ENCODE data around the gene C11orf97. TPM values are rescaled to one million over a fixed set of nuclear protein-coding genes. Genes with fewer than 3 reads are reported as not detected.

The C11orf97 gene
- total RNA-seq, 1 experiment from 2014 or later = not detected

- in situ Hi-C loops (cut with HindIII; ENCODE audit: low pct_unique_long_range_greater_than_20kb, low sequenced_read_pairs) = no loop called here
- no TSS peak for BruUV-seq (replicated peaks)
Measured at GRCh38 chr11:94524341-94524740, 12.1 kb downstream of the C11orf97 start.

DNA sequence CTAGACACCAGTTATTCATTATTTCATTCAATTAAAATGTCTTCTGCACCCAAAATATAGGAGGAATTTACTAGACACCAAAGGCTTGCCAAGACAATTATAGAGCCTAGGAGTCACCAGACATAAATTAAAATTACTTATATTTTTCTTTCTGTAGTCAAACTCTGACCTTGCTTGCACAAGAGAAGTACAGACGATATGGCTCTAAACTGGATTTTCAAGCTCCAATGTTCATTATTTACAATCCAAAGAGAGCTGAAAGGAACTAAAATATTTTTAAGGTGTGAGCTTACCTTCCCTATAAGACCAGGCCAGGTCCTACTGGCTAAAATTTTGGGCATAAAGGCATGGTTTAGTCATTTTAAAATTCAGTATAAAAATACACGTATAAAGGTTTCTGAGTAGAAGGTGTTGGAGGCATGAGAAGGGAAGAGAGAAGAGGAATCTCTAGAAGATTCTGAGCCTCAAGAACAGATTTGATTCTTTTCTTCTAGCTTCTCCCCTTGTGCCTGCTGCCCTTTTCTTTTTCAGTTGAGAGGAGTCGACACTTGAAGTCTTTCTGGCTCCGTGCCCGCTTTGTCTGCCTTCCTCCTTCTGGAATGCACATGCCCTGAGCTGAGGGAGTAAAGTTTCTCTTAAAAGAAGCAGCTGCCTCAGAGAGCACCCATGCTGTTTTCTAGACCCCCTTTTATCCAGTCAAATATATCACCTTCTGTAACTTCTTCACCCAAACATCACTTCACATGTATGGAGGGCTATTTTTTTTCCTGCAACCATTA is 13.5 kb downstream of the C11orf97 start:
- in situ Hi-C loops (cut with HindIII; ENCODE audit: low pct_unique_long_range_greater_than_20kb, low sequenced_read_pairs) = no loop called here
- POLR2A ChIA-PET = no interaction called here
- intact Hi-C loops (cut with micrococcal nuclease; ENCODE audit: unreplicated experiment) = no loop called here
- H3K9me3 ChIP-seq (ENCODE audit: control insufficient read depth, insufficient read depth, low read depth, low read length) = no peaks in the 10 kb centered on the region
- BruUV-seq (replicated peaks) = no TSS peak
- no peaks in the 10 kb centered on the region for H3K4me1 ChIP-seq (ENCODE audit: control insufficient read depth, insufficient read depth, low read length)
- no peak overlapping the region for H3K4me3 ChIP-seq (ENCODE audit: low read depth in 2 of 2, low read length in 2 of 2)
- TF ChIP-seq, protein P1, sequence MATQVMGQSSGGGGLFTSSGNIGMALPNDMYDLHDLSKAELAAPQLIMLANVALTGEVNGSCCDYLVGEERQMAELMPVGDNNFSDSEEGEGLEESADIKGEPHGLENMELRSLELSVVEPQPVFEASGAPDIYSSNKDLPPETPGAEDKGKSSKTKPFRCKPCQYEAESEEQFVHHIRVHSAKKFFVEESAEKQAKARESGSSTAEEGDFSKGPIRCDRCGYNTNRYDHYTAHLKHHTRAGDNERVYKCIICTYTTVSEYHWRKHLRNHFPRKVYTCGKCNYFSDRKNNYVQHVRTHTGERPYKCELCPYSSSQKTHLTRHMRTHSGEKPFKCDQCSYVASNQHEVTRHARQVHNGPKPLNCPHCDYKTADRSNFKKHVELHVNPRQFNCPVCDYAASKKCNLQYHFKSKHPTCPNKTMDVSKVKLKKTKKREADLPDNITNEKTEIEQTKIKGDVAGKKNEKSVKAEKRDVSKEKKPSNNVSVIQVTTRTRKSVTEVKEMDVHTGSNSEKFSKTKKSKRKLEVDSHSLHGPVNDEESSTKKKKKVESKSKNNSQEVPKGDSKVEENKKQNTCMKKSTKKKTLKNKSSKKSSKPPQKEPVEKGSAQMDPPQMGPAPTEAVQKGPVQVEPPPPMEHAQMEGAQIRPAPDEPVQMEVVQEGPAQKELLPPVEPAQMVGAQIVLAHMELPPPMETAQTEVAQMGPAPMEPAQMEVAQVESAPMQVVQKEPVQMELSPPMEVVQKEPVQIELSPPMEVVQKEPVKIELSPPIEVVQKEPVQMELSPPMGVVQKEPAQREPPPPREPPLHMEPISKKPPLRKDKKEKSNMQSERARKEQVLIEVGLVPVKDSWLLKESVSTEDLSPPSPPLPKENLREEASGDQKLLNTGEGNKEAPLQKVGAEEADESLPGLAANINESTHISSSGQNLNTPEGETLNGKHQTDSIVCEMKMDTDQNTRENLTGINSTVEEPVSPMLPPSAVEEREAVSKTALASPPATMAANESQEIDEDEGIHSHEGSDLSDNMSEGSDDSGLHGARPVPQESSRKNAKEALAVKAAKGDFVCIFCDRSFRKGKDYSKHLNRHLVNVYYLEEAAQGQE (IDR thresholded peaks at IDR 0.05; ENCODE audit: insufficient read depth in 1 of 2, low read depth in 2 of 2, low read length in 1 of 2) = no peak
- TF ChIP-seq TCF7L2 (IDR thresholded peaks at IDR 0.05; ENCODE audit: low read depth, low read length) = no peak
- CTCF ChIA-PET = interaction anchor here (0.6 kb wide), 1 partner anchor 219 kb away, joined by 5 read pairs; no protein-coding TSS in a partner anchor
- H3K27me3 ChIP-seq (ENCODE audit: control insufficient read depth, insufficient read depth, low read length) = peaks cover 5% of the 10 kb centered on the region; the same call in 1 of the 2 replicates
- H3K36me3 ChIP-seq (ENCODE audit: control insufficient read depth, insufficient read depth, low read length) = no peaks in the 10 kb centered on the region
- no peak overlapping the region for H3K27ac ChIP-seq (ENCODE audit: low read length)
- DNase-seq (ENCODE audit: low read depth, low spot score) (no peak), ATAC-seq (no peak)

More at GRCh38 chr11:94524341-94524740, 12.1 kb downstream of the C11orf97 start:
- no peaks in the 10 kb centered on the region for H3K36me3 ChIP-seq (ENCODE audit: control insufficient read depth, insufficient read depth, low read length)
- DNase-seq (ENCODE audit: low read depth, low spot score) (no peak), ATAC-seq (no peak)
- intact Hi-C loops (cut with micrococcal nuclease; ENCODE audit: unreplicated experiment) = no loop called here
- peaks cover 5% of the 10 kb centered on the region; the same call in 1 of the 2 replicates for H3K27me3 ChIP-seq (ENCODE audit: control insufficient read depth, insufficient read depth, low read length)
- CTCF ChIA-PET = no interaction called here
- no peak for TF ChIP-seq POLR2AphosphoS5 (IDR thresholded peaks at IDR 0.05; ENCODE audit: low read depth, low read length)
- TF ChIP-seq CTCF (IDR thresholded peaks at IDR 0.05) = no peak
- TF ChIP-seq, protein P1 (IDR thresholded peaks at IDR 0.05; ENCODE audit: insufficient read depth in 1 of 2, low read depth in 2 of 2, low read length in 1 of 2) = no peak
- POLR2A ChIA-PET = no interaction called here
- H3K9me3 ChIP-seq (ENCODE audit: control insufficient read depth, insufficient read depth, low read depth, low read length) = no peaks in the 10 kb centered on the region
- H3K27ac ChIP-seq (ENCODE audit: low read length) = no peak overlapping the region
- no peaks in the 10 kb centered on the region for H3K4me1 ChIP-seq (ENCODE audit: control insufficient read depth, insufficient read depth, low read length)
- no peak overlapping the region for H3K4me3 ChIP-seq (ENCODE audit: low read depth in 2 of 2, low read length in 2 of 2)
